Measurements from ENCODE around the gene SLC15A1.

Gene SLC15A1

DNA sequence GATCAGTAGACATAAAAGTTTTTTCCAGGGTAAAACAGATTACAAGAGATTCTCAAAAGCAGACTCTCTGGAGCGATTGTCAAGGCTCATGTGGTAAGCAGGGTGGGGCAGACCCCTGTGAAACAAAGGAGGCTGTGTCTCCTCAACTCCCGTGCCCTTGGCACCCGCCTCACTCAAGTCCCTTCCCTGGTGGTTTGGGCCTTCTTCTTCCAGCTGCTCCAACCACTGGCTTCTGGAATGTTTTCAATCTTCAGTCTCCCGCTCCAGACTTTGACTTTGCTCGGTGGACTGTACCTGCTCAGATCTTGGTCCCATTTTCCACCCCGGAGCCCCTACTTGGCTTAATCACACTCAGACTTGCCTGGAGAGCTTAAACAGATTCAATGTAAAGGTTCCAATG, 100.7 kb downstream of the SLC15A1 start:
- no peak overlapping the region for H3K4me3 ChIP-seq (ENCODE audit: low read depth, low read length)
- TF ChIP-seq, protein P1, sequence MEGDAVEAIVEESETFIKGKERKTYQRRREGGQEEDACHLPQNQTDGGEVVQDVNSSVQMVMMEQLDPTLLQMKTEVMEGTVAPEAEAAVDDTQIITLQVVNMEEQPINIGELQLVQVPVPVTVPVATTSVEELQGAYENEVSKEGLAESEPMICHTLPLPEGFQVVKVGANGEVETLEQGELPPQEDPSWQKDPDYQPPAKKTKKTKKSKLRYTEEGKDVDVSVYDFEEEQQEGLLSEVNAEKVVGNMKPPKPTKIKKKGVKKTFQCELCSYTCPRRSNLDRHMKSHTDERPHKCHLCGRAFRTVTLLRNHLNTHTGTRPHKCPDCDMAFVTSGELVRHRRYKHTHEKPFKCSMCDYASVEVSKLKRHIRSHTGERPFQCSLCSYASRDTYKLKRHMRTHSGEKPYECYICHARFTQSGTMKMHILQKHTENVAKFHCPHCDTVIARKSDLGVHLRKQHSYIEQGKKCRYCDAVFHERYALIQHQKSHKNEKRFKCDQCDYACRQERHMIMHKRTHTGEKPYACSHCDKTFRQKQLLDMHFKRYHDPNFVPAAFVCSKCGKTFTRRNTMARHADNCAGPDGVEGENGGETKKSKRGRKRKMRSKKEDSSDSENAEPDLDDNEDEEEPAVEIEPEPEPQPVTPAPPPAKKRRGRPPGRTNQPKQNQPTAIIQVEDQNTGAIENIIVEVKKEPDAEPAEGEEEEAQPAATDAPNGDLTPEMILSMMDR (IDR thresholded peaks at IDR 0.05; ENCODE audit: low read depth, low read length), result no peak

GRCh38 chr13:98650396-98651107, 101.9 kb downstream of the SLC15A1 start:
- TF ChIP-seq, protein P1 (IDR thresholded peaks at IDR 0.05; ENCODE audit: low read depth, low read length), result no peak
- no peak overlapping the region for H3K4me3 ChIP-seq (ENCODE audit: low read depth, low read length)

DNA sequence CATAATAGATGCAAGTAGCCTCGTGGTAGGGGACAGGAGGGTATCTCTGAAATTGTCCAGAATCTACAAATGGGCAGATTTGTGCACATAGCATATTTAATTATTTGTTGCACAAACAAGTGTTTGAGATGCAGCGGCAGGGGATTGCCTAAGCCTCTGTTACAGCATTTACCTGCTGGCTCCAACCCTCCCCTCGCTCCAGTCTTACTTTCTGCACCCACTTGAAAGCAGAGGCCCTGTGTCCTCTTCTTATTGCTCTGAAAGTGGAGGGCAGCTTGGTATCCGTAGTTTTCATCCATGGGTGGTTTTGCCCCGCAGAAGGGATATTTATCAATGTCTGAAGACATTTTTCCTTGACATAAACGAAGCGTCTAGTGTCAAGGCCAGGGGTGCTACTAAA, 102.6 kb downstream of the SLC15A1 start:
- TF ChIP-seq, protein P1 (IDR thresholded peaks at IDR 0.05; ENCODE audit: low read depth, low read length), result no peak
- no peak overlapping the region for H3K4me3 ChIP-seq (ENCODE audit: low read depth, low read length)

- TF ChIP-seq, protein P1 (IDR thresholded peaks at IDR 0.05; ENCODE audit: low read depth, low read length), result no peak
- H3K4me3 ChIP-seq (ENCODE audit: low read depth, low read length), result no peak overlapping the region
Observed at GRCh38 chr13:98648686-98649085, 103.8 kb downstream of the SLC15A1 start.

GRCh38 chr13:98648141-98648540, 104.3 kb downstream of the SLC15A1 start:
- TF ChIP-seq, protein P1 (IDR thresholded peaks at IDR 0.05; ENCODE audit: low read depth, low read length), result no peak
- H3K4me3 ChIP-seq (ENCODE audit: low read depth, low read length), result no peak overlapping the region

DNA sequence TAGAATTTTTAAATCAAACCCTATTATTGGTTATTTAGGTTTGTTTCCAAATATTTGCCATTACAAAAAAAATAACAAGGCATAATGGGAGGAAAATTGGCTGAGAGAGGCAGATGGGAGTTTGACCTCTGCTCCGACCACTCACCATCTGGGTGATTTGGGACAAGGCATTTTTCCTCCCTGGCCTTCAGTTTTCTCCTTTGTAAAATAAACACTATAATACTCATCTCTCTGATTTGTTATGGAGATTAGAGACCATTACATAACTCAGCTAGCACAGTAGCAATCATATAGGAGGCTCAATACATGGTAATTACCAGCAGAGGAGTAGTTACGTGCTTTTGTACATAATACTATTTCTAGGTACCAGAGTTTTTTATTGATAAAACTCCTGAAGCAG, 105.4 kb downstream of the SLC15A1 start:
- H3K4me3 ChIP-seq (ENCODE audit: low read depth, low read length), result no peak overlapping the region

DNA sequence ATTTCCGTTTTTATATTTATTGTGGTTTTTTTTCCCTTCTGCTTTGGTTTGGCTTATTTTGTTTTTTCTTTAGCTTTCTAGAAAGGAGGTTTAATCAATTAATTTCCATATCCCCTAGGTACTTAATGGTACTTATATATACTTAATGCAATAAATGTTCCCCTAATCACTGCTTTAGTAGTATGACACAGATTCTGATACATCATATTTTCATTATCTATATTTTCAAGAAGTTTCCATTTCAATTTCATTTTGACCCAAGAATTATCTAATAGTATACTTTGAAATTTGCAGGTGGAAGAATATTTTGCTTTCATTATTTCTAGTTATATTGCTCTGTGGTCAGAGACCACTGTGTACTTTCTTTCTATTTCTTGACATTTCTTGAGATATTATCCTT, 109.0 kb downstream of the SLC15A1 start:
- no peak overlapping the region for H3K4me3 ChIP-seq (ENCODE audit: low read depth, low read length)
- TF ChIP-seq, protein P1 (IDR thresholded peaks at IDR 0.05; ENCODE audit: low read depth, low read length), result no peak

More for the DNA sequence above, 105.4 kb downstream of the SLC15A1 start:
- TF ChIP-seq, protein P1 (IDR thresholded peaks at IDR 0.05; ENCODE audit: low read depth, low read length), result no peak
